Neural crest cell (in vitro differentiated cells): ENCODE measurements around the gene USP21. TPM values are rescaled to one million over a fixed set of nuclear protein-coding genes. Genes with fewer than 3 reads are reported as not detected.
A peak's percentile ranks its signal among the peaks of the same experiment; 100 is the strongest.

Experiments
- DNase-seq: peaks from one replicate; pipeline ENCODE4 v3.0.0; 2021; ENCODE audit warnings: low read depth, mixed read lengths, low spot score
- H3K27ac Mint-ChIP-seq: one replicate; pipeline ENCODE4 v1.8.0; 2021; ENCODE audit warnings: mild to moderate bottlenecking, mixed read lengths; ENCODE audit not compliant: unreplicated experiment
- H3K27me3 Mint-ChIP-seq: 2 replicates; pipeline ENCODE4 v1.8.0; 2021; ENCODE audit warnings: low read depth, mild to moderate bottlenecking, mixed read lengths
- H3K36me3 Mint-ChIP-seq: 2 replicates; pipeline ENCODE4 v1.8.0; 2021; ENCODE audit warnings: low read depth, mild to moderate bottlenecking, mixed read lengths
- H3K4me1 Mint-ChIP-seq: 2 replicates; pipeline ENCODE4 v1.8.0; 2021; ENCODE audit warnings: mixed read lengths
- H3K4me3 Mint-ChIP-seq: one replicate; pipeline ENCODE4 v1.8.0; 2021; ENCODE audit warnings: mild to moderate bottlenecking, mixed read lengths
- H3K9me3 Mint-ChIP-seq: 2 replicates; pipeline ENCODE4 v1.8.0; 2021; ENCODE audit warnings: mixed read lengths
- CTCF ChIP-seq: fragments of 200-600 bp; sonication (generic); conservative IDR thresholded peaks from 2 replicates; pipeline ENCODE4 v1.5.0; 2021; ENCODE audit warnings: antibody characterized with exemption, mild to moderate bottlenecking
- total RNA-seq: library from RNA; stranded (reverse); gene quantifications from 2 replicates; pipeline ENCODE4 v1.2.1, GENCODE V29; 2021

The USP21 gene
- total RNA-seq, 1 donor from 2014 or later: 45.2 TPM

- Mint-ChIP-seq H3K27ac (no peak overlapping the region), H3K4me3 (no peak overlapping the region), H3K27me3 (no peaks in the 10 kb centered on the region), H3K4me1 (peaks cover 29% of the 10 kb centered on the region), H3K36me3 (peaks cover 20% of the 10 kb centered on the region), H3K9me3 (no peaks in the 10 kb centered on the region)
- DNase-seq: no peak
- TF ChIP-seq CTCF: no peak
Measured at GRCh38 chr1:161121834-161122233, 37.5 kb upstream of the USP21 start.

DNA sequence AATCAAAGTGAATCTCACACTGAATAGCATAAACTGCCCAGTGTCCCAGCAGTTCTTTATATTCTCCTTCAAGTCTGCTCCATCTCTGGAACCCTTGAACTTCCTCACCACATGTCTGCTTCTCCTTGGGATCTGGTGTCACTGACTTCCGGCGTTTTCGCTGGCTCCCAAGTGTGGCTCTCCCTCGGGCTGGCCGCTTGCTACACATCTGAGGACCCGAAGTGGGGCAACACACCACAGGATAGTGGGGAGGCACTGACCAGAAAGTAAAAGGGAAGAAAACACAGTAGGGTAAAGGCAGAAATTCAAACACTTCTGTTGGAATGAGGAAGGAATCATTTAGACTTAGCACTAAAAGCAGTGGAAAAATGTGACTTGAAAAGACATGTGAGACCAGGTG is 36.3 kb upstream of the USP21 start:
- TF ChIP-seq CTCF: no peak
- H3K9me3 Mint-ChIP-seq: no peaks in the 10 kb centered on the region
- no peak overlapping the region for H3K27ac Mint-ChIP-seq
- peaks cover 24% of the 10 kb centered on the region for H3K4me1 Mint-ChIP-seq
- peaks cover 22% of the 10 kb centered on the region for H3K36me3 Mint-ChIP-seq
- DNase-seq: no peak
- peak overlapping the region; percentile 6 for H3K4me3 Mint-ChIP-seq
- no peaks in the 10 kb centered on the region for H3K27me3 Mint-ChIP-seq

GRCh38 chr1:161127649-161128048 is 31.7 kb upstream of the USP21 start:
- no peaks in the 10 kb centered on the region for H3K9me3 Mint-ChIP-seq
- peak overlapping the region; percentile 49 for H3K4me3 Mint-ChIP-seq
- peaks cover 27% of the 10 kb centered on the region for H3K4me1 Mint-ChIP-seq
- no peak overlapping the region for H3K27ac Mint-ChIP-seq
- DNase-seq: no peak
- TF ChIP-seq CTCF: no peak
- peaks cover 18% of the 10 kb centered on the region for H3K36me3 Mint-ChIP-seq
- H3K27me3 Mint-ChIP-seq: no peaks in the 10 kb centered on the region

GRCh38 chr1:161128591-161129420 is 30.5 kb upstream of the USP21 start:
- H3K27me3 Mint-ChIP-seq: no peaks in the 10 kb centered on the region

DNA sequence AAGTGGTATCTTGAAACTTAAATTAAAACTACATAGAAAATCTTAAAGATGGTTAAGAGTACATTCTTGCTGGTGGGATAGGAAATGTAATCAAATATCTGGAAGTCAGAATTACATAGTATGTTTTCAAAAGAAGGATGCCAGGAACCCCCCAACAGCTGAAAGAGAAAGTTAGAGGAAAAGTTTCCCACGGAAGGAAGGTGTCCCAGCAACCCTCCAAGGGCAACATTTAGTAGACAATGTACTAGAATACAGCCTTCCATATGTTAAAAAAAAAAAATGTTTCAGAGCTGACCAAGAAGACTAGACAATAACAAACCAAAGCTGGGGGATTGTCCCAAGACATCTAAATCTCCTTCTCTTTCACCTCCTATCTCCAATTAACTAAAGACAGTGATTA is 29.0 kb upstream of the USP21 start:
- peaks cover 13% of the 10 kb centered on the region for H3K36me3 Mint-ChIP-seq
- peak overlapping the region; percentile 30 for H3K27ac Mint-ChIP-seq
- no peaks in the 10 kb centered on the region for H3K27me3 Mint-ChIP-seq
- no peak overlapping the region for H3K4me3 Mint-ChIP-seq
- no peak for DNase-seq
- no peak for TF ChIP-seq CTCF
- H3K4me1 Mint-ChIP-seq: peaks cover 27% of the 10 kb centered on the region
- H3K9me3 Mint-ChIP-seq: no peaks in the 10 kb centered on the region

More at GRCh38 chr1:161128591-161129420, 30.5 kb upstream of the USP21 start:
- no peak for TF ChIP-seq CTCF
- peaks cover 14% of the 10 kb centered on the region for H3K36me3 Mint-ChIP-seq
- H3K9me3 Mint-ChIP-seq: no peaks in the 10 kb centered on the region
- peak overlapping the region; percentile 49 for H3K4me3 Mint-ChIP-seq
- no peak for DNase-seq
- no peak overlapping the region for H3K27ac Mint-ChIP-seq
- peaks cover 27% of the 10 kb centered on the region for H3K4me1 Mint-ChIP-seq
